HK-2 (cell line): ENCODE measurements around the gene GJB1.

Experiments
- DNase-seq: peaks from one replicate; pipeline ENCODE4 v3.0.0-alpha.2; 2018; ENCODE audit not compliant: unreplicated experiment

Gene GJB1

GRCh38 chrX:71215338-71215912 lies 7.6 kb upstream of the GJB1 start:
- DNase-seq, result no peak

DNA sequence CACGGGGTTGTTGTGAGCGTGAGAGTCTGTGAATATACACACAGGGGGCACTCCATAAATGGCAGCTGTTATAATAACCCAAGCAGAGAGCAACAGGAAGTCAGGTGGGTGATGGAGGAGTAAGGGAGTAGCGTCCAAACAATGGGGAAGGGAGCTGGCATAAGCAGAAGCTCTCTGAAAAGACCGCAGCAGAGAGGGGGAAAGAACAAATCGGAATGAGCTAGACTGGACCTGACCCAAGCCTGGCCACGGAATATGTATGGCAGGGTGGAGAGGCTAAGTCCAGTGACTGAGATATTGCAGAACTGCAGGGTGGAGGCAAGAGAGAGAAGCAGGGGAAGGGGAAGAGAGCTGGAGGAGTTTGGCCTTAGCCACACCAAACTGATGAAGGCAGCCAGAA lies 6.5 kb upstream of the GJB1 start:
- DNase-seq, result no peak

DNA sequence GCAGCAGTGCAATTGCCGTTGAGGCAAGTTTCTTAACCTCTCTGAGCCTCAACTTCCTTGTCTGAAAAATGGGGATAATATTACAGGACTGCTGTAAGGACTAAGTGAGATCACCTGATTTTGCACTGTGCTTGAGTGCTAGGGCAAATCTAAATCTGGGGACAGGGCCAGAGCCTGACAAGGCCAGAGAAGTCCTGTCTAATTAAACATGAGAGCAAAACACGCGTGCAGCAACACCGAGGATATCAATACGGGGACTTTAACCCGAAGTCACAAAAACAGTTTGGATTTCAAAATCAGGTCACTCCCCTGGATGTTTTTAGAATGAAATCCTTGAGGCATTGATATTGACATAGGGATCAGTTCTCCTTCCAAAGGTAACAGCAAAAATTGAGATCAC lies 5.7 kb upstream of the GJB1 start:
- no peak for DNase-seq

DNA sequence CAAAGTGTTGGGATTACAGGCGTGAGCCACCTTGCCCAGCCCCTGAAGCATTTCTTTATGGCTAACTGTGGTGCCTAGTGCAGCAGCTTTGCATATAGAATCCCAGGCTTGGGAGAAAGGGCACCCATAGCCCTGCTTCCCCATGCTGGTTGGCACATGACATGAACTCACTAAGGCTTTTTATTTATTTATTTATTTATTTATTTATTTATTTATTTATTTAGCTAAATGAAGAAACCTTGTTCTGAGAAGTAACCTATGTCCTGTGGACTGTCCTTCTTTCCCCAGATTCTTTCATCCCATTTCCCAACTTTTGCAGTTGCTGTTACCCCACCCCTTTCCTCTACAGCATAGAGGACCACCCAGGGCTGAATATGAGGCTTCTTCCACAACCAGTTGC lies 1.9 kb upstream of the GJB1 start:
- DNase-seq, result no peak

DNA sequence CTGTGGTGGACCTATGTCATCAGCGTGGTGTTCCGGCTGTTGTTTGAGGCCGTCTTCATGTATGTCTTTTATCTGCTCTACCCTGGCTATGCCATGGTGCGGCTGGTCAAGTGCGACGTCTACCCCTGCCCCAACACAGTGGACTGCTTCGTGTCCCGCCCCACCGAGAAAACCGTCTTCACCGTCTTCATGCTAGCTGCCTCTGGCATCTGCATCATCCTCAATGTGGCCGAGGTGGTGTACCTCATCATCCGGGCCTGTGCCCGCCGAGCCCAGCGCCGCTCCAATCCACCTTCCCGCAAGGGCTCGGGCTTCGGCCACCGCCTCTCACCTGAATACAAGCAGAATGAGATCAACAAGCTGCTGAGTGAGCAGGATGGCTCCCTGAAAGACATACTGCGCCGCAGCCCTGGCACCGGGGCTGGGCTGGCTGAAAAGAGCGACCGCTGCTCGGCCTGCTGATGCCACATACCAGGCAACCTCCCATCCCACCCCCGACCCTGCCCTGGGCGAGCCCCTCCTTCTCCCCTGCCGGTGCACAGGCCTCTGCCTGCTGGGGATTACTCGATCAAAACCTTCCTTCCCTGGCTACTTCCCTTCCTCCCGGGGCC lies 1.2 kb downstream of the GJB1 start:
- DNase-seq, result no peak

- no peak for DNase-seq
Observed at GRCh38 chrX:71225009-71225408, 2.0 kb downstream of the GJB1 start.

DNA sequence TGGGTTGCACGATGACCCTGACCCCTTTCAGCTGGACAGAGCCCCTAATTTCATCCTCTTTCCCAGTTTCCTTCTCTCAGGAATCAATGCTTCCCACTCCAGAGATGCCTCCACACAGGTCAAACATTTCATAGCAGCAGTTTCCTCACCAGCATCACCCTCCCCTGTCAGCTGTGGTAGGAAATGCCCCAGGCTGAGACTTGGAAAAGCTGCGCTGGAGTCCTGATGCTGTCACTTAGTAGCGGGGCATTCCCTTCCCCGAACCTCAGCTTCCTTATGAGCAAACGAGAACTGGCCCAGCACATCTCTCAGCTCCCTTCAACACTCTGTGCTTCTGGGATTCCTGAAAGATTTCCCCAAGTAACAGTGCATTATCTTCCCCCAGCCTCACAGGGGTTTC lies 2.7 kb downstream of the GJB1 start:
- DNase-seq, result no peak

- no peak for DNase-seq
Observed at GRCh38 chrX:71227370-71228062, 4.5 kb downstream of the GJB1 start.

- no peak for DNase-seq
Observed at GRCh38 chrX:71228063-71228642, 5.1 kb downstream of the GJB1 start.

- no peak for DNase-seq
Observed at GRCh38 chrX:71235482-71235881, 12.5 kb downstream of the GJB1 start.

DNA sequence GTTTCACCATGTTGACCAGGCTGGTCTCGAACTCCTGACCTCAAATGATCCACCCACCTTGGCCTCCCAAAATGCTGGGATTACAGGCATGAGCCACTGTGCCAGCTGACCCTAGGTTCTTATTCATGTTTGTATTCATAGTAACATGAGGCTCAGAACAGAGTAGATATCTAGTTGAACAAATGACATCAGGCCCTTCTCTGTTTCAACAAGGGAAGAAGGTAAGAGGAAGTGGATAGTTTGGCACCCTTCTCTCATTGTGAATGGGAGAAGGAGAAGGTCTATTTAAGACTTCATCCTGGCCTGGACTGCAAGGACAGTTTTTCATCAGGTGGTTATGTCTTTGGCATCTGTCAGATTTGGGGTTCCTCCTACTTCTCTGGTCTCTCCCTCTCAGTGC lies 13.8 kb downstream of the GJB1 start:
- DNase-seq, result no peak

GRCh38 chrX:71239781-71240180 lies 16.8 kb downstream of the GJB1 start:
- no peak for DNase-seq

GRCh38 chrX:71241301-71241700 lies 18.3 kb downstream of the GJB1 start:
- DNase-seq, result no peak

- DNase-seq, result no peak
Observed at GRCh38 chrX:71244359-71245128, 21.5 kb downstream of the GJB1 start.

GRCh38 chrX:71245159-71245558 lies 22.1 kb downstream of the GJB1 start:
- DNase-seq, result no peak

DNA sequence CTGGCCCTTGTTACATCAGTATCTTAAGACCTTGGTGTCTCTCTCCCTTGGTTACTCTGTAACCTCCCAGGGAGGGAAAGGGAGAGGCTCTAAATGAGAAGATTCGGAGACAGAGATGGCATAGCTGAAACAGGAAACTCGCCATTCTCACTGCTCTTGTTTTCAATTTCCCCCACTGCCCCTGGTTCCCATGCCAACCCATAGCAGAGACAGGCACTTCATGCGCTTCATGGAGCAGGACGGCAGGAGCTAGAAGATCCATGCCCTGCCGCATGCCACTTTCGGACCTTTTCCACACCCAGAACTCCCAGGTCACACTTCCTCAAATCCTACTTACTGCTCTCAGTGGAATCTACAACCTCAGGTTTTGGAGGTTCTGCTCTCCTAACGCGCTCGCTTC lies 27.8 kb downstream of the GJB1 start:
- DNase-seq, result no peak

DNA sequence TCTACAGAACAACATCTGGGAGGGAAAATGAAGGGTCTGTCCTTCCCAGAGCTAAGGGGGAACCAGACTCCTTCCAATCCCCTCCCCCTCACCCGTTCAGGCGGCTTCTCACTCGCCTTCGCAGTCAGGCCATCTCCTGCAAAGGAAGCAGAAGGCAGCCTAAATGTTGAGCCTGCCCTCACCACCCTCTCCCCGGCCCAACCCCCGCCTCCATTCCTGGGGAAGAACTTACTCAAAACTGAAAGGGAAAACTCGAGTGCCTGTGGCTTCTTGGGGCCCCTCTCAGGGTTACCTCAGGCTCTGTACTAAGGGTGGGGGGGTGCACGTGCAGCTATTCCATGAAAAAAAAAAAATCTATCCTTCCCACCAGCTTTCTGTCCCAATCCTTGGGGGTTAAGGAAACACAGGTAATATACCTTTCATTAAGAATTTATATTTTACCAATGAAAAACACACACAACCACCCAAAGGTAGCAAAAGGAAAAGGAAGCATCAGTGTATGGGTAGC lies 28.5 kb downstream of the GJB1 start:
- DNase-seq, result no peak

GRCh38 chrX:71252221-71252620 lies 29.2 kb downstream of the GJB1 start:
- DNase-seq, result no peak

DNA sequence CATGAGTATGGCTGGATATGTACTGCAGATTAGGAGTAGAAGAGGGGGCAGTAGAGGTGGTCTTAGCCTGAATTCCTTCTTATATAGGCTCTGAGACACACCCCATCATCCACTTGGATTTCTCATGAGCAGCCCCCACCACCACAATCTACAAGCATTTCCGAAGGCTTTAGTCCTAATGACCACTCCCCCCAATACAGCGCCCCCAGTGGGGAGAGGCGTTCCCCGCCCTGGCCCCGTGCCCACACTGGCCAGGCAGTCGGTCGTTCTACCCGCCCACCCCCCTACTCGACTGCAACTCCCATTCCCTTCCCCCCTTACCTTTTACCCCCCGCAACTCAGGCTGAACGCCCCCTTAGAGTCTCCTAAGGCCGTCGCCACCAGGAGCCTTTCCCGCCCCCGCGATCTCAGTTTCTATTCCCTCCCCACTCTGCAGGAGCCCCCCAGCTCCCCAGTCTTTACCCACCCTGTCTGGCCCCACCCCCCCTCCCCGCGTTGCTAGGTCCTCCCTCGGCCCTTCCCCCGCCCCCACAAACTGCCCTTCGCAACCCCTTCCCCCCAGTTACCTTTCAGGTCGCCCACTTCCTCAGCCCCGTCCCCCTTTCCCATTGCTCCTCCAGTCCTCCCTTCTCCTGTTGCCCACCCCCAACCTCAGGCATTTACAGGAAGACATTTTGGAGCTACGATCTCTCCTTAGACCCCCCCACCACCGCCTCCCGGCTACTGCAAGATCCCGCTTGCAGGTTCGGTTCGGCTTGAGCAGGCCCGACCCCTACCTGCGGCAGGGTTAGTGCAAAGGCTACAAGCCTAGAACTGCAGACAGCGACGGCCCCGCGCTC lies 30.4 kb downstream of the GJB1 start:
- peak; percentile 33 for DNase-seq

DNA sequence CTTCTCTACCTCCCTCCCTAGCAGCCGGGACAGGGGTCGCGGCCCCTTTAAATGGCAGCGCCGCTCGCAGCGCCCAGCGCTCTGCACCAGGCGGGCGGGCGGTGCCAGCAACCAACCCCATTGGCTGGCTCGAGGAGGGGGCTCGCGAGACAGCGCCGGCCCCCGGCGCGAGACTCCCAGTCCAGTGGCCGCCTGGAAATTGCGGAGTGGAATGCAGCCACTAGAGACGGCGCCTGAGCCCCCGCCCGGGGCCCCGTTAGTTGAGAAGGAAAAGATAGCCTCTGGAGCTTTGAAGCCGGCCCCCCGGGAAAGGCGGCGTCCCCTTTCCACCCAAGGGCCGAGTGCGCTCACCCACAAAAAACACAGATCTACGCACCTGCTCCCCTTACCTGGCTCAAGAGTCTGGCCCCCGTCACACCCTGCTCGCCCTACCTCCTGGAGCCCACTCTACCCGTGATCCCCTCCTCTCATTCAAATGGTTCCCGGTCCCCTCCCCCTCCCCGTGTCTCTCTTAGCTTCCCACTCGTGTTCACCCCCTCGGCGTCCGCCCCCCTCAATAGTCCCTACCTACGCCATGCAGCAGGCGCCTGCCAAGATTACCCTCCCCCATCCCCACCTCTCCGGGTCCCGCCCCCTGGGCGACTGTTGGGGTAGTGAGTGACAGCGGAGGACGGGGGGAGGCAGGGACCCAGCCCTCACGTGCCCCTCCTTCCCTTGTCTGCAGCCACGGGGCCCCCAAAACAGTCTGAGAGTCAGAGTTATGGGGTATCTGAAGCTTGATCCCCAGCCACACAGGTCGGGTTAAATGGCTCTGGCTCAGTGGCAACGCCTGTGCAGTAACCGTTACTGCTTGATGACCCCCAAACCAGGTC lies 31.3 kb downstream of the GJB1 start, which contains the start of gene ZMYM3:
ZMYM3 (minus strand) TSS at position 49 of the 872 bp plus-strand sequence. CDS start 885 bp downstream, outside the sequence.
- peak; percentile 83 for DNase-seq
